SK-N-DZ (cell line): ENCODE results near the gene EBF4.
"Not testable (repeated sequence)": the region's sequence is repeated elsewhere in the genome, so short reads cannot be mapped to it uniquely, and the experiment has no call there.

Source experiments
- DNase-seq: peaks from one replicate; pipeline ENCODE4 v3.0.0-alpha.2; 2015; ENCODE audit warnings: low spot score

Gene EBF4

DNA sequence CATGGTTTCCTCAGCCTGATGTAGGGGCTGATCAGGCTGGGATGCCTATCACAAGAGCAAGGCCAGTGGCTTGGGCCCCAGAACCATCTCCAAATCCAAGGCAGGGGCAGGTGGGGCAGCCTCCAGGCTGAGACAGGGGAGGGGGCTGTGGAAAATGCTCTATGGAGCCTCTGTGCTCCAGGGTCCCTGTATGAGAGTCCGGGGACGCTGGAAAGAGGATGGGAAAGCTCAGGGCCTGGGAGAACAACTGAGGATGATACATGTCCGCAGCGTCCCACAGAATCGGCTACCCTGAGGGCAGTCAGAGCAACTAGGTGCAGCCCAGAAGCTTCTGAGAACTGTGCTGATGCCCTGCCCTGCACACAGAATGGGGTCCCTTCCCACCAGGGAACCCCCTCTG, 64.4 kb downstream of the EBF4 start:
- DNase-seq, result no peak

DNA sequence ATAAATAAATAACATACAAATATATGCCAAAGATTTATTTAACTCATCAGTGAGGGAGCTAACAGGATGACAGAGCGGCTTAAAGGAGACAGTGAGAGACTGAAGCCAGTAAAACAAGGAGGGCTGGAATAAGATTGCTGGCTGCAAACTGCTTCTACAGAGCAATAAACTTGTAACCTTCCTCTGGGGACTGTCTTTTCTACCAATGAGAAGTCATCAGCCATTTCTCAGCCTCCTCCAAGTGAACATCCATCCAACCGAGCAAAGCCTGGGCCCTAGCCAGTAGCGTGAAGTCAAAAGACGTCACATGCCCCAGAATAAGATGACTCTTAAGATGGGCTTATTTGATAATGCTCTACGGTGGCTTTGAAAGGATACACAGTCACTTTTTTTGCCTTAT, 65.4 kb downstream of the EBF4 start:
- no peak for DNase-seq

DNA sequence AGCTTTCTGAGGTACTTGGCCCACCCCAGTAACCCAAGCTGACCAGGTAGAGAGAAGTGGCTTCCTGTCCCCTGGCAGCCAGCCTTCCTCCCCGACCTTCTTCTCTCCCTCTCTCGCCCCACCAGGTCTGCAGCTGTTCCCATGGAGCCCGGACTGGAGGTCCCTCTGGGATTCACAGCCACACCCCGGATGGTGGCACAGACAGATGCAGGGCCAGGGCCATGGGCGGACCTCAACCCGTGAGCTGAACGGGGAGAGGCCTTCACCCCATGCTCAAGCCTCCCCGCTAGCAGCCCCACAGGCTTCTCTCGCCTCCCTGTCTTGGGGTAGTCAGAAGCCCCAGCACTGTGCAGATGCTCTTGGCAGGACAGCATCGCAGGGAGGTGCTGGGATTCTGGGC, 66.6 kb downstream of the EBF4 start:
- DNase-seq, result no peak

DNA sequence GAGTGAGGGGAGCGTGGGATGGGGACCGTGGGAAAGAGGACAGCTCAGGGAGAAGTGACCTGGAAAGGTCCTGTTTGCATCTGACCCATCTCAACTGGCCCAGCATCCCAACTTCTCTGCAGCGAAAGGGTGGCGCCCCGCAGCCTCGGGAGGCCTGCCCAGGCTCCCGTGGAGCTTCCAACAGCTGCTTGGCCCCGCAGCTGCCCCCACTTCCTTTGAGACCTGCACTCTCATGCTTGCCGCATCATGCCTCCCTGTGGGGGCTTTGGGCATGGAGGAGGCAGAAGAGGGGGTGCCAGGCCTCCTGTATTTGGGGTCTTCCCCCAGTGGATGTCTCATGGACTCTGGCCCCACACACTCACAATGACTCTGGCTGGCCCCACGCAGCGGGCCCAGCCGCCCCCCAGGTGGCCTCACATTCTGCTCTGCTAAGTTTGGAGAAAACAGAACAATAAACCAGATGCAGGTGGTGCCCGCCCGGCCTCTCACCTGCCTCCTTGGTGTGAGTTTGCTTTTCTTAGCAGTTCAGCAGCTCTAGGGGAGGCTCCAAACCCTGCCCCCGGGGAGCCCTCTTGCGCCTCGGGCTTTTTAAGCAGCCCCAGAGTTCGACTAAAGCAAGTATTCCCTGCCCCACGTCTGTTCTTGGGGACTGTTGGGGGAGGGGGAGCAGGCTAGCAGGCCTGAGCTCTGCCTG, 67.2 kb downstream of the EBF4 start:
- no peak for DNase-seq

DNA sequence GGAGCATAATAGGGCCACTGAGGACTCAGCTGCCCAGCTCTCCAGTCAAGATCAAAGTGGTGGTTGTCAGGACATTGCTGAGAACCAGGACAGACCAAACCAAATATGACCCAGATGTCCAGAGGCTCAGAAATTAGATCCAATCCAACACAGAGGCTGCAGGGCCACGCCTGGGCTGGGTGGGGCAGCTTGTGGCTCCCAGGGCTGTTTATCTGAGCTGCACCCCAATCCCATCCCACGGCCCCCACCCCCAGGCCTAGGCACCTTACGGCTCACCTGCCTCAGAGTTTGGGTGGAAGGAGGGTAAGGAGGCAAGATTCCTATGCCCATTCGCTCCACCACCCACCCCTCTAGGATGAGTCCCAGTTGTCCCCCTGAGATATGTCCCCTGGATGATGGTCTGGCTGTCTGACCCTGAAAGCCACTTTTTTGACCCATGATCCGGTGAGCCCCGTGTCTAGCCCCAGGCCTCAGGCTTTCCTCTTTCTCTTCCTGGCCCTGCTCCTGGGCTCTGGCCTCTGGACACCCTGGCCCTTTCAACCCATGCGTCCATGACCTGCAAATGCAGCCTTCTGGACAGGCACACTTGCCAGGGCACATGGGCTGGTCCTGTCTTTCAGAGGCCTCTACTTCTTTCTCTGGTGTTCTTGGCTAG, 67.8 kb downstream of the EBF4 start:
- DNase-seq, result no peak

DNA sequence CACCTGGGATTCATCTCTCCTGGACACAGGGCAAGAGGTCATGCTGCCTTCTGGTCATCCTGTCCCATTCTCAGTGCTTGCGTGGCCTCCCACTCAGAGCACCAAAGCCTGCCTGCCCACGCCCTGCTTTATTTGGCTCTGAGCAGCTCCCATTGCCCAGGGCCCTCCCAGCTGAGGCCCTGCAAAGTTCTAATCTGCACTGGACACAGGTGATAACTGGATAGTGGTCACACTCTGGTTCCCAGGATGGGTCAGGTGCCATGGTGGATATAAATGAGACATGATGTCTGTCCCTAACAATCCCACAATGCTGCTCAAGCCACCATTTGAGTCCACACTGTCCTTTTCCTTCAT, 68.3 kb downstream of the EBF4 start:
- no peak for DNase-seq

DNA sequence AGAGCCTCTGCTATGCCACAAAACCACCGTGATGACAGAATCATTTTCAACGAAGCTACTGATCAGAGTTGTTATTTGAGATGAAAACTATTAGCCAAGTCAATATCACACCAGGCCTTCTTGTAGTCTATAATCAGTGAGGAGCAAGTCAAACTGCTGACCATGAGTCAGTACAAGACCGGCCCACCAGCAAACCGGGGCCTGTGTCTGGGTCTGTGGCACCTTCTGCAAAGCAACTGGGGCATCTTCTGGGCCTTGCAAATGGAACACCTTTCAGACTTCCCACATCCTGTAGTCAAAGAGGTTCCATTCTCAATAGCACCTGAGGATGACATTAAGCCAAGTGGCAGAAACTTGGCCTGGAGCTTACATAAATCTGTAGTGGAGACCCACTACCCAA, 69.3 kb downstream of the EBF4 start:
- no peak for DNase-seq

DNA sequence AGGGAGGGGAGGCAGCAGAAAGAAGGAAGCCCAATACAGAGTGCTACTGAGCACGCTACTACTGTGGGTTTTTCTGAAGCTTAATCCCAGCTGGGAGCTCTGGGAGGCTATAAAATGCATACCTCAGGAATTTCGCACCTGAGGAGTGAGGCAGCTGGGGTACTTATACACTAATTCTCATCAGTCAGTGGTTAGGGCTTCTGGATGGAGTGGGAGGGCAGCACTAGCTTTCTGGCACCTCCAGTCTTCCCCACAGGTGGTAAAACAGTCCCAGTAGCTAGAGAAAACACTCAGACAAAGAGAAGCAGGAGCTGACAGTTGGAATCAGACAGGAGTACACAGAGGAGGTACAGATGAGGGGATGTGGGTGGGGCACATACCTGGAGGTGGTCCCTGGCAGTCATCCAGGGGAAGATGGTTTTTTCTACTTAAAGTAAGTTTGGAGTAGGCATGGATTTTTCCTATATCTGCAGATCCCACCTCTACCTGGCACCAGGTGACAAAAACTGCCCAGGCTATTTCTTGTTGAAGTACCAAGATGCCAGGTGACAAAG, 70.1 kb downstream of the EBF4 start:
- DNase-seq, result no peak

DNA sequence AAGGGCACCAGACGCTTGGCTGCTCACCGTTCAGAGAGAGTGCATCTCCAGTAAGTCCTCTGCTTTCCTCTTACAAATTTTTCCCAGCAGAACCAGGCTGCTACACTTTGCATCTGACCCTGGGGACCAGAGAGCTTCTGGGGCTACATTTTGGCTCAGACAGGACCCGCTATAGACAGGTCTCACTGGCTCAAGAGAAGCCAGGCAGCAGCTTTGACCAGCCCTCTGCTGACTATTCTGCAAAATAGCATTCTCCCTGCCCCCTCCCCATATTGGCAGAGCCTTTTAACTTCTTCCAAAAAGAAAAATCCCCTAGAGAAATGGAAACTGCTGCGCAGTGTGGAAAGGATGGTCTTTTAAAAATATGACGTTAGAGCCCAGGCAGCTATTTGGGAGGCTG, 70.6 kb downstream of the EBF4 start:
- no peak for DNase-seq

DNA sequence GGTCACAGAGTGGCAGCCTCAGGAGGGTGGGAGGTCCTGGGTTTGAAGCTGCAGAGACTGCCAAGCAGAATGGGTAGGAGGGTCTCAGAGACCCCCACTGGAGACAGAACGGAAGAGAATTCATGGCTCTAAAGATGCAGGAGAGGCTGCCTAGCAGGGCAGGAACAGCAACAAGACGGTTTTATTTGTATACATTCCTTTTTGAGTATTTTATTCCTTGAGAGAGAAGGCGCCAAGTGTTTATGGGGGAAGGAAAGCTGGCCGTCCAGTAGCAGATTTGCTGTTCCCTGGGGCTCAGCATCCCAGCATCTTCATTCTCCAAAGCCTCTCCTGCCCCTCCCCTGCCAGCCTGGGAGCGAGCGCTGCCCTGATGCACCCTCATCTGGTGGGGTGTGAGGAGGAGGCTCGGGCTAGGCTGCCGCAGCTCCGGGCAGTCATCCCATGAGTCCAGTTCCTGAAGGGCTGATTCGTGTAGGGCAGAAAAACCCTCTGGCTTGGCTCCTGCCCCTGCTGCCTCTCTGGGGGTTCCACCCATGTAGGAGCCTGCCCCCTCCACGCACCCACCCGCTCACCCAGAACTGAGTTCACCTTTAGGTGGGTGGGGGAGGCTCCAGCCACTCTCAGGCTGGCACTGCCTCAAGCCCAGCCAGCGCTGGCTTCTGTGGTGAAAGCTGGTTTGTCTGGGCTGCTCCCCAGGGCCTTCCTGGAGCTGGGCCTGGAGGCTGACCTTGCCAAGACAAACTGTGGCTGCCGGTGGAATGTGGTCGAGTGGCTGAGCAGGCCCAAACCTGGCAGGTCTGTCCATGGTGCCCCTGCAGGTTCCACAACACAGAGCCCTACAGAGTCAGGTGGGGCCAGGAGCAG, 75.4 kb downstream of the EBF4 start:
- DNase-seq, result no peak

DNA sequence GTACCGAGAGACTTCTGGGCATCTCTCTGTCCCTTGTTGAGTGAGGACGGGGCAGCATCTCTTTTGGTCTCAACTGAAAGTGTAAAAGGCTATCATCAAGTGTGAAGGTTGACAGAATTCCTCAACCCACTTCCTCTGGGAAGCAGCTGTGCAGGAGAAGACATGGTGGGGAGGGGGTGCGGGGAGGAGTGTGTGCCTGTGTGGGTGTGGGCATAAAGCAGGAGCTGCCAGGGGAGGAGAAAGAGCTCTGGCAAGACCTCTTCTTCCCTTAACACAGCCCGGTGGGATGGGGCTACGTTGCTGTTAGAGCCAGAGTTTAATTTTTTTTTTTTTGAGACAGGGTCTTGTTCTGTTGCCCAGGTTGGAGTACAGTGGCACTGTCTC, 76.0 kb downstream of the EBF4 start:
- no peak for DNase-seq

DNA sequence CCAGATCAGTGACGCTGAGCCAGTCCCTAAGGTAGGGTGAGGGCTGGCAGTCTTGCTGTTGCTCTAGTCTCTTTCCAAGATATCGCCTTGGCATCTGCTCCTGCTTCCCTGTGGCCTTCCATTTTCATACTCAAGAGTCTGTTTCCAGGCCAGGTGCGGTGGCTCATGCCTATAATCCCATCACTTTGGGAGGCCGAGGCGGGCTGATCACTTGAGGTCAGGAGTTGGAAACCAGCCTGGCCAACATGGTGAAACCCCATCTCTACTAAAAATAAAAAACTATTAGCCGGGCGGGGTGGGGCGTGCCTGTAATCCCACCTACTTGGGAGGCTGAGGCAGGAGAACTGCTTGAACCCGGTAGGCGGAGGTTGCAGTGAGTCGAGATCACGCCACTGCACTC, 77.5 kb downstream of the EBF4 start:
- not testable (repeated sequence) for DNase-seq

DNA sequence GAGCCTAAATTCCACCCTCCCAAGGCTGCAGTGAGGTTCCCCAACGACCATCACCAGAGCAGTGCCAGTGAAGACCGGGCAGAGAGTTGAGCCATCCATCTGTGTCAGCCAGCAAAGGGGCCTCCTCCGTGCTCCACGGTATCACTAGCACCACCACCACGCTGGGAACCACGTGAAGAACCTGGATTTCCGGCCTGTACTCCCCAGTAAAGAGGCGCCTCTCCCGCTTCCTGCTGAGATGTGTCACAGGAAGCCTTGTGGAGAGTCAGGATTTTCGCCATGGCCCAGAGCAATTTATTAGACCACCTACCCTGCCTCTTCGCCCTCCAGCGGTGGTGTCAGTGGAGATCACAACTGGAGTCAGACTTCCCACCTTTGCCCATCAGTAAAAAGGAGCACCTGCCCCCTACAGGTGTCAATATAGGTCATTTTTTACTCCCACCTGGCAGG, 79.1 kb downstream of the EBF4 start:
- no peak for DNase-seq

DNA sequence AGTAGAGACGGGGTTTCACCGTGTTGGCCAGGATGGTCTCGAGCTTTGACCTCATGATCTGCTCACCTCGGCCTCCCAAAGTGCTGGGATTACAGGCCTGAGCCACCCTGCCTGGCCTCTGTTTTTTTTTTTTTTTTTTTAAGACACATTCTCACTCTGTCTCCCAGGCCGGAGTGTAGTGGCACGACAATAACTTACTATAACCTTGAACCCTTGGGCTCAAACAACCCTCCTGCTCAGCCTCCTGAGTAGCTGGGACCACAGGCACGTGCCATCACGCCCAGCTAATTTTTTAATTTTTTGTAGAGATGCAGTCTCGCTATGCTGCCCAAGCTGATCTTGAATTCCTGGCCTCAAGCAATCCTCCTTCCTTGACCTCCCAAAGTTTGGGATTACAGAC, 81.2 kb downstream of the EBF4 start:
- no peak for DNase-seq

DNA sequence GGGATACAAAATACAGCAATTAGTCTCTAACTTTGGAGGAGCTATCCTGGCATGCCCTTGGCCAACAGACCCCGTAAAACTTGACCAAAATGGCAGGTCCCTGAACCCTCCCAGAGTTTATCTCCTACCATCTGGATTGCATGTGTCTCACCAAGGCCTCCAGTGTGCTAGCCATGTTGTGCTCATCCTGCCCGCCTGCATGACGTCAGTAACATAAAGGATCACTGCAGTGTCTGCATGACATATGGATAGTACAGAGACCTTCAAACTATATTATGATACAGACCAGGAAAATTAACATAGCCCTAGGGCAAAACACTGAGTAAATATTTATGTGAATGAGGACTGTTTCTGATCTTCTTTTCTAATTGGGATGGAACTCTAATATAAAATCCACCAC, 82.6 kb downstream of the EBF4 start:
- DNase-seq, result no peak

DNA sequence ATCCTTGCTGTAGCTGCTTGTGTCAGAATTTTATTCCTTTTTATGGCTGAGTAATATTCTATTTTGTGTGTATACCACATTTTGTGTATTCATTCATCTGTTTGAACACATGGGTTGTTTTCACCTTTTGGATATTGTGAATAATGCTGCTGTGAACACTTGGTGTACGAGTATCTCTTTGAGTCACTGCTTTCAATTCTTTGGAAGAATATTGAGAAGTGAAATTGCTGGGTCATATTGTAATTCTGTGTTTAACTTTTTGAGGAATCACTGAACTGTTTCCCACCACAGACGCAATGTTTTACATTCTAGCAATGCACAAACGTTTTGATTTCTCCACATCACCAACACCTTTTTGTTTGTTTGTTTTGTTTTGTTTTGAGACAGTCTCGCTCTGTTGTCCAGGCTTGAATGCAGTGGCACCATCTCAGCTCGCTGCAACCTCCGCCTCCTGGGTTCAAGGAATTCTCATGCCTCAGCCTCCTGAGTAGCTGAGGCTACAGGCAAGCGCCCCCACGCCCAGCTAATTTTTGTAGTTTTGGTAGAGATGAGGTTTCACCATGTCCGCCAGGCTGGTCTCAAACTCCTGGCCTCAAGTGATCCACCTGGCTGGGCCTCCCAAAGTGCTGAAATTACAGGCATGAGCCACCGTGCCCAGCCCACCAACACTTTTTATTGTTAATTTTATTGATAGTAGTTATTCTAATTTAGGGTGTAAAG, 86.2 kb downstream of the EBF4 start:
- DNase-seq, result no peak

DNA sequence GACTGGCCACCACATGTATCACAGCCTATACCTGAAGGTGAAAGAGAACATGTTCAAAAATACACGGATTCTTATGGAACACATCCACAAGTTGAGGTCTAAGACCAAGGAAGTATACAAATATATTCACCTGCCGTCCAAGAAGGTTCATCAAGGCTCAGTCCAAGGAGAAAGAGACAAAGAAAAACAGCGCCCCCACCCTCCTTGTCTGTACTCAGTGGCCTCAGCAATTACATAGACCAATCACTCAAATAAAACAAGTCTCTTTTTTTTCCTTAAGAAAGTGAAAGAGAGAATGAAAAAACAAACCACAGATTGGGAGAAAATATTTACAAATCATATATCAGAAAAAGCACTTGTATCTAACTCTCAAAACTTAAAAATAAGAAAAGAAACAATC, 88.4 kb downstream of the EBF4 start:
- no peak for DNase-seq

DNA sequence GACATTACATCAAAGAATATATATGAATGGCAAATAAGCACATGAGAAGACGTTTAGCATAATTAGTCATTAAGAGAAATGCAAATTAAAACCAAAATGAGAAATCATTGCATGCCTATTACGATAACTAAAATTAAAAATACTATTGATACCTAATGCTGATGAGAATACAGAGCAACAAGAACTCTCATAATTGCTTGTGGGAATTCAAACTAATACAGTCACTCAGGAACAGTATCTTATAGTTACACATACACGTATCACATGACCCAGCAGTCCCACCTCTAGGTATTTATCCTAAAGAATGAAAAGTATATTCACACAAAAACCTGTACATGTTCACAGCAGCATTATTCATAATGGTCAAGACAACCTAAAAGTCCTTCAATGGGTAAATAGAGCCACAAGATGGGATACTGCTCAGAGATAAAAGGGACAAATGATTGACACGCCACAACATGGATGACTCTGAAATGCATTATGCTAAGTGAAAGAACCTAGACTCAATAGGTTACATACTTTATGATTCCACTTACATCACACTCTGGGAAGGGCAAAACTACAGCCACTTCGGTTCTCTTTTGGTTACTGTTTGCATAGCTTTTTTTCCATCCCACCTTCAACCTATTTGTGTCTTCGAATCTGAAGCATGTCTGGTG, 91.5 kb downstream of the EBF4 start:
- no peak for DNase-seq

DNA sequence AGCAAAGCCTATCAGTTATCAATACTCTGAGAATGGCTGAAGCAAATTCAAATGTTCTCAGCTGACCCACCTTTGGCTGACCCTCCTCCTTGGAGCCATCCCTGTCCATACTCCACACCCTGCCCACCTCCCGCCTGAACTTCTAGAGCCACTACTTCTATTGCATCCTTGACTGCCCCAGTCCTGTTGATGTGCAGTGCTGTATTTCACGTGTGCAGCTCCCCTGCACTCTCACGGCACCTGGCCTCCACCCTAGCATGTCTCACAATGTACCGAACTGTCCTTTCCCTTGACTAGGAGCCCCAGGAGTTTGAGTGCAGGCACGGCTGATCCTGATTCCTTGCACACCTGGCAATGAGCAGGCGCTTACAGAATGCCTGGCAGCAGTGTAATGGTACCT, 100.9 kb downstream of the EBF4 start:
- no peak for DNase-seq

DNA sequence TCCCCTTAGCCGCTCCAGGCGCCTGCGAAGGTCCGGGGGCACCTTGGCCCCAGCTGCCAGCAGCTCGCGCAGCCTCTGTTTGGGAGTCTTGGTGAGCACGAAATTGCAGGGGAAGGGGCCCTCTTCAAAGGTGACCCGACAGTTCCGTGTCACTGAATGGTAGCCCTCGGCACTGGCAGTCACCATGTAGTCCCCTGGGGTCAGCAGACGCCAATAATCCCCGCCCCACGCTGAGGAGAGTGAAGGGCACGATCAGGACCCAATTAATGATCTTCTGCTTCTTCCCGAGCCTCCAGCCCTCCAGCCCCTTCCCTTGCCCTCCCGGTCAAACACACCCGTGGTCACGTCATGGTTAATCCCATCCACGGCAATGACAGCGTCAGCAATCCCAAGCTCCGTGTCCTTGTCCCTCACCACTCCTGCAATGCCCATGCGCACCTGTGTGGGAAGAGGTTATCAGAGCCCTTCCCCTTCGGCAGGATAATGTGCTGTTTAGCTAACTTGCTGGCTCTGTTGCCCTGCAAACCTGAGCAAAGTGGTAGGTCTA, 101.7 kb downstream of the EBF4 start:
- DNase-seq, result no peak

DNA sequence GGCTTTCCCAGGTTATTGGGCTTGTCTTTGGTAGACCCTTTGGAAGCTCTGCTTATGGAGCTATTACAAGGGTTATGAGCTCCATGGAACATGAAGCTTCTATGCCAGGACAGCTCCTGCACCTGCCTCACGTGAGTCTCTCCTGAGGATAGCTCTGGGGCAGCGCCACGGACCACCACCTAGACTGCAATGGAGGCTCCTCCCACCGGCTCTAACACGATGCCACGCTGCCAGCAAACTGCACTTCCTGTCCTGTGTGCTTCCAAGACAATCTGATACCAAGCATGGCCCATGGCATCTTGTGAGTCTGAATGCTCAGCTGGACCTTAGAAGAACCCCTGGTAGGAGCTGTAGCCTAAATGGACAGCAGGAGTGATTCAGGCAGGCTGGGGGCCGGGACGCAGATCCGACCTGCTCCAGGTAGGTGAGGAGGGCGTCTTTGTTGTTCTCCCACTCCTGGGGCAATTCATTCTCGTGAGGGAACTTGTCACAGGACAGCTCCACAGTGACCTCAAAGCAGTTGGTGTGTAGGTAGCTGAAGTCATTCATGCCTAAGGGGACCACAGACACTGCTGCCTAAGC, 102.4 kb downstream of the EBF4 start:
- DNase-seq, result no peak
